ENCODE measurements around the gene PTGES2. TPM values are rescaled to one million over a fixed set of nuclear protein-coding genes. Genes with fewer than 3 reads are reported as not detected.

Gene PTGES2
- total RNA-seq, 1 donor from 2014 or later = 39.8 TPM

DNA sequence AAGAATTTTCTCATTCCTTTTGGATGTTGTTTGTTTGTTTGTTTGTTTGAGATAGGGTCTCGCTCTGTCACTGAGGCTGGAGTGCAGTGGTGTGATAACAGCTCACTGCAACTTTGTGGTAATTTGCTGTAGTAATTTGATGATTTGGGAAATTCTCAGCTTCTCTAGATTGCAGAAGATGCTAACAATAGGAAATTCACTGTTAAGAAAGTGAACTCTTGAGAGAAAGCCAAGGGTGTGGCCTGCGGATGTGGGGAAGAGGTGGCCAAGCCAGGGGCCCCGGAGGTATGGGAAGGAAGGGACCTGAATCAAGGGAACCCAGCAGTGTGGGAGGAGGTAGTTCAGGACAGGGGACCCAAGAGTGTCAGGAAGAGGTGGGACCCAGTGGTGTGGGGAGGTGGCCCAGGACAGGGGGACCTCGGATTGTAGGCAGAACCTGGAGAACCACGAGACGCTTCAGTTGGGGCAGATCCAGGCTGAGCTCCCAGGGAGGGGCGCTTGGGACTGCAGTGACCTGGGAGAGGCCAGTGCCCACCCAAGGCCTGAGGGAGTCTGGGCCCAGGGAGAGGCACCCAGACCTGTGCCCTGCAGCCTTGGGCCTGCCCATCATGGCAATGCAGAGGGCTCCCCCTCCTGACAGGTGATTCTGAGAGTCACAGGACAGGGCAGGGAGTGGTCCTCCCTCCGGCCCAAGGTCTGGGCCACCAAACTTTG lies 16.2 kb upstream of the PTGES2 start:
- H3K9me3 Mint-ChIP-seq (ENCODE audit: unreplicated experiment) = no peaks in the 10 kb centered on the region
- peaks cover 6% of the 10 kb centered on the region for H3K4me1 Mint-ChIP-seq (ENCODE audit: unreplicated experiment)
- H3K27ac Mint-ChIP-seq (ENCODE audit: unreplicated experiment) = no peak overlapping the region
- DNase-seq (ENCODE audit: low spot score) = no peak
- peaks cover 11% of the 10 kb centered on the region for H3K27me3 Mint-ChIP-seq (ENCODE audit: unreplicated experiment)
- H3K4me3 Mint-ChIP-seq (ENCODE audit: unreplicated experiment) = no peak overlapping the region
- H3K36me3 Mint-ChIP-seq (ENCODE audit: low read depth, unreplicated experiment) = no peaks in the 10 kb centered on the region
- TF ChIP-seq, protein P1, sequence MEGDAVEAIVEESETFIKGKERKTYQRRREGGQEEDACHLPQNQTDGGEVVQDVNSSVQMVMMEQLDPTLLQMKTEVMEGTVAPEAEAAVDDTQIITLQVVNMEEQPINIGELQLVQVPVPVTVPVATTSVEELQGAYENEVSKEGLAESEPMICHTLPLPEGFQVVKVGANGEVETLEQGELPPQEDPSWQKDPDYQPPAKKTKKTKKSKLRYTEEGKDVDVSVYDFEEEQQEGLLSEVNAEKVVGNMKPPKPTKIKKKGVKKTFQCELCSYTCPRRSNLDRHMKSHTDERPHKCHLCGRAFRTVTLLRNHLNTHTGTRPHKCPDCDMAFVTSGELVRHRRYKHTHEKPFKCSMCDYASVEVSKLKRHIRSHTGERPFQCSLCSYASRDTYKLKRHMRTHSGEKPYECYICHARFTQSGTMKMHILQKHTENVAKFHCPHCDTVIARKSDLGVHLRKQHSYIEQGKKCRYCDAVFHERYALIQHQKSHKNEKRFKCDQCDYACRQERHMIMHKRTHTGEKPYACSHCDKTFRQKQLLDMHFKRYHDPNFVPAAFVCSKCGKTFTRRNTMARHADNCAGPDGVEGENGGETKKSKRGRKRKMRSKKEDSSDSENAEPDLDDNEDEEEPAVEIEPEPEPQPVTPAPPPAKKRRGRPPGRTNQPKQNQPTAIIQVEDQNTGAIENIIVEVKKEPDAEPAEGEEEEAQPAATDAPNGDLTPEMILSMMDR (IDR thresholded peaks at IDR 0.05; ENCODE audit: unreplicated experiment) = no peak

DNA sequence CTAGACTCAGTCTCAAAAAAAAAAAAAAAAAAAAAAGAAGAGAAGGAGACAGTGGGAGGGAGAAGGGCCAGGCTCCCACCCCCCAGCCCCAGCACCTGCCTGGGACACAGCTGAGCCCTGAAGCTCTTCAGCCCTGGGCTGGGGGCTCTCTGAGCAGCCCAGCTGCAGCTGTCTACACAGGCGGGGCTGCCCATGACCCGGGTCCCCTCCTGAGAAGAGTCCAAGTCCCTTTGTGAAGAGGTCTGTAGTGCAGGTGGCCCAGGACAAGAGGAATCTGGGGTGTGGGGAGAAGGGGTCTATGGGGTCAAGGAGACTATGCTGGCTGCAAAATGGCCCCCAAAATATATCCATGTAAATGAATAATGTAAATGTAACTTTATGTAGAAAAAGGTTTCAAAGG lies 15.1 kb upstream of the PTGES2 start:
- Mint-ChIP-seq H3K27ac (ENCODE audit: unreplicated experiment) (no peak overlapping the region), H3K4me1 (ENCODE audit: unreplicated experiment) (peaks cover 6% of the 10 kb centered on the region), H3K4me3 (ENCODE audit: unreplicated experiment) (no peak overlapping the region), H3K9me3 (ENCODE audit: unreplicated experiment) (no peaks in the 10 kb centered on the region), H3K27me3 (ENCODE audit: unreplicated experiment) (peaks cover 11% of the 10 kb centered on the region), H3K36me3 (ENCODE audit: low read depth, unreplicated experiment) (no peaks in the 10 kb centered on the region)
- no peak for DNase-seq (ENCODE audit: low spot score)
- TF ChIP-seq, protein P1 (IDR thresholded peaks at IDR 0.05; ENCODE audit: unreplicated experiment) = no peak

DNA sequence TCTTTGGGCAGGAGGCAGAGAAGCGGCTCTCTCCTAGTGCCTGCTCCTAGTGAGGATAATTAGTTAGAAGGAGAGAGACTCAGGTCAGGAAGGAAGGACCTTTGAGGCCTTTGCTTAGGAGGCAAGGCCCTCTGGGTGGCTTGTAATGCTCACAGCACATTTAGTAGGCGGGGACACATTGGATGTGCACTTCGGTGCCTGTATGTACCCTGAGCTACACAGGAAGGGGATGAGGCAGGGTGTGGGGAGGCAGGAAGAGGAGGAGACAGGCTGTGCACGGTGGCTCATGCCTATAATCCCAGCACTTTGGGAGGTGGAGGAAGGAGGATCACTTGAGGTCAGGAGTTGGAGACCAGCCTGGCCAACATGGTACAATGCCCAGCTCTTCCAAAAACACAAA lies 14.5 kb upstream of the PTGES2 start:
- no peaks in the 10 kb centered on the region for H3K9me3 Mint-ChIP-seq (ENCODE audit: unreplicated experiment)
- peaks cover 6% of the 10 kb centered on the region for H3K4me1 Mint-ChIP-seq (ENCODE audit: unreplicated experiment)

GRCh38 chr9:128141604-128142003 lies 14.1 kb upstream of the PTGES2 start:
- TF ChIP-seq, protein P1 (IDR thresholded peaks at IDR 0.05; ENCODE audit: unreplicated experiment) = no peak
- no peak overlapping the region for H3K27ac Mint-ChIP-seq (ENCODE audit: unreplicated experiment)
- peaks cover 5% of the 10 kb centered on the region for H3K27me3 Mint-ChIP-seq (ENCODE audit: unreplicated experiment)
- DNase-seq (ENCODE audit: low spot score) = no peak
- H3K36me3 Mint-ChIP-seq (ENCODE audit: low read depth, unreplicated experiment) = no peaks in the 10 kb centered on the region
- peaks cover 6% of the 10 kb centered on the region for H3K4me1 Mint-ChIP-seq (ENCODE audit: unreplicated experiment)
- H3K9me3 Mint-ChIP-seq (ENCODE audit: unreplicated experiment) = no peaks in the 10 kb centered on the region
- no peak overlapping the region for H3K4me3 Mint-ChIP-seq (ENCODE audit: unreplicated experiment)

More for the DNA sequence above, 14.5 kb upstream of the PTGES2 start:
- Mint-ChIP-seq H3K4me3 (ENCODE audit: unreplicated experiment) (no peak overlapping the region), H3K36me3 (ENCODE audit: low read depth, unreplicated experiment) (no peaks in the 10 kb centered on the region), H3K27me3 (ENCODE audit: unreplicated experiment) (peaks cover 8% of the 10 kb centered on the region), H3K27ac (ENCODE audit: unreplicated experiment) (no peak overlapping the region)
- DNase-seq (ENCODE audit: low spot score) = no peak
- TF ChIP-seq, protein P1 (IDR thresholded peaks at IDR 0.05; ENCODE audit: unreplicated experiment) = no peak

DNA sequence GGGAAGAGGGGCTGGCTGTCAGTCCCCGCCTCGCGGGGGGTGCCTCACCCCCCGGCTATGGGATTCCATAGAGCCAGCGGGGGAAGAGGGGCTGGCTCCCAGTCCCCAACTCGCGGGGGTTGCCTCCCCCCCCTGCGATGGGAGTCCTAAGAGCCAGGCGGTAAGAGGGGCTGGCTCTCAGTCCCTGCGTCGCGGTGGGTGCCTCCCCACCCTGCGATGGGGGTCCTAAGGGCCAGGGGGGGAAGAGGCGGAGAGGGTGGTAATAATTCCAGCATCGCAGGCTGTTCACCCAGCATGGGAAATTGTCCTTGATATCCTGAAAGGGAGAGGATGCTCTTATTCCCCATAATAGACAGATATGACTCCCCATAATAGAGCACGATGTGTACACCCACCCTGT lies 12.1 kb upstream of the PTGES2 start:
- Mint-ChIP-seq H3K36me3 (ENCODE audit: low read depth, unreplicated experiment) (no peaks in the 10 kb centered on the region), H3K27ac (ENCODE audit: unreplicated experiment) (no peak overlapping the region), H3K4me1 (ENCODE audit: unreplicated experiment) (peaks cover 6% of the 10 kb centered on the region), H3K9me3 (ENCODE audit: unreplicated experiment) (no peaks in the 10 kb centered on the region), H3K4me3 (ENCODE audit: unreplicated experiment) (no peak overlapping the region), H3K27me3 (ENCODE audit: unreplicated experiment) (peaks cover 5% of the 10 kb centered on the region)
- DNase-seq (ENCODE audit: low spot score) = no peak
- TF ChIP-seq, protein P1 (IDR thresholded peaks at IDR 0.05; ENCODE audit: unreplicated experiment) = no peak

All from endothelial cell (in vitro differentiated cells).